ENCODE measurements around the gene HAO1.

The HAO1 gene

DNA sequence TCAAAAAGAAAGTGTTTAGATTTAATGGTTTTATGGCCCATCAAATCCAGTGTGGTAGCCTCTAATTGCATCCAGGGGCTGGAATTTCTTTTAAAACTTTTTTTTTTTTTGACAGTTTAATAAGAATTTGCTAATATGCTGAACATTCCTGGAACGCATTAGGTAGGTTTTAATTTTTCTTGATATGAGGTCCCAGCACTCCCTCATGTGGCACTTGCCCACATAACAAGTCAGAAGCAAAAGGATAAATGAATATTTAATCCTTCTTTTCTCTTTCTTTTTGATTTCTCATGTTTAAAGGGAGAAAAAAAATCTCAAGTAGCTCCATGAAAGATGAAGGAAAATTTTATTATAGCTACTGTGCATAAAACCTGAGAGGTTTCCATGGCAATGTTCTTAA, 13.5 kb downstream of the HAO1 start:
- DNase-seq (ENCODE audit: low read depth), result no peak

- DNase-seq (ENCODE audit: low read depth), result no peak
These were observed 13.9 kb downstream of the HAO1 start for GRCh38 chr20:7926323-7926722.

DNA sequence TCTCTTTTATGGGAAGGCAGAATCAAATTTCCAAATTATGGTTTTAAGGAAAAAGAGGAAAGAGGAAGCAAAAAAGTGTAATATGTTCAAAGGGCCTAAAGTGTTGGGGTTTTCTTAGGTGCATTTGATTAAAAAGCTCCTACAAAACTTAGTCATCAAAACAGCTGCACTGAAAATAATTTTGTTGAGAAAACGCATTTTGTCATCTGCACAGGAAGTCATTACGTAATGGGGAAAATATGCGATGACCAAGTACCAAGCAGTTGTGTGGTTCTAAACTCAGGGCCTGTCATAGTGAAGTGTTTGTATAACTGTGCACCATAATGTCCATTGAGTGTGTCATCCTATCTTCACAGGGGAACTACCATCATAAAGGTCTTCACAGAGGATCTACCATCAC, 15.6 kb downstream of the HAO1 start:
- no peak for DNase-seq (ENCODE audit: low read depth)

GRCh38 chr20:7916648-7917047, 23.6 kb downstream of the HAO1 start:
- no peak for DNase-seq (ENCODE audit: low read depth)

DNA sequence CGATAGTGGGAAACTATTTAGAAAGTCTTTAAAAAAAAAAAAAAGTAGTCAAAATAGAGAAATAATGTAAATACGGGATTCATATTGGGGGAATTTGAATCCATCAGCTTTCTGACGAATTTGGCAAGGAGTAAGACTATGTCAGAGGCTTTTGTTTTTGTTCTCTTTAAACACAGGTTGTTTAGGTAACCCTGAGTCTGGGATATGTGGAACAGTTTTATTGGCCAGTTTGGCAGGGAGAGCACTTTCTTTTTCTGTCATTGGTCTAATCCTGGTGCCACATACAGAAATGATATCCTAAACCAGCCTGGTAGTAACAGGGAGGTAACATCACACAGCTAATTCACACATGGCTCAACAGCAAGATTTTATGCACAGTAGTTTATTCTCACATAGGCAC, 27.7 kb downstream of the HAO1 start:
- DNase-seq (ENCODE audit: low read depth), result no peak

DNA sequence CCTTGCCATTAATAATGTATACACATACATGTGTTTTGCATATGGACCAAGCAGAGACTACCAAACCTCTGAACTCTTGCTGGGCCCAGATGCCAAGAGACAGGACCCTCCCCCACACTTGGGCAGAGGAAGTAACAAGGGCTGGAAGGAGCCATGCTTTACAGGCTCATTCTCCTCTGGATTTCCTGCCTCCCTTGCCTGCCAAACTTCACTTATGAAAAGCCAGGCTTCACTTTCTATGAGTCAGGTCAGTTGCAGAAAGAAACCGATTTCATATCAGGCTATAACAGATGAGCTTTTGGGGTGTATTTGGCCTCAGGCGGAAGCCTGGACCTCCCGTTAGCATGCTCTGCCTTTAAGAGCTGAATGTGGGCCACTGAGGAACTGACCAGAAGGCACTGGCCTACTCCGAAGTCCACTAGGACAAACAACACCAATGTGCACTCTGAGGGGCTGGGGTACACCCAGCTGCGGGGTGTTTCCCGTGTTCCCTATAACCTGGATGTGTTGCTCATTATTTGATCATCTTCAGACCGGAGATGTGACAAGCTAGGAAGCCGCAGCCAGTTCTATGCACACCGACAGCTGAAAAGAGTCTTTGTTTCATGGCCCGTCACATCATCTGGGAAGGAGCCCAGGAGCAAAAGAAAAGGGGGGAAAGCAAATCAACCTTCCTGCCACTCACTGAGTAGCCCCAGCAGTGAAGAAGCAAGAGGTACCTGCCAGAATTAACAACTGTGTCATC, 28.5 kb downstream of the HAO1 start:
- DNase-seq (ENCODE audit: low read depth), result no peak

DNA sequence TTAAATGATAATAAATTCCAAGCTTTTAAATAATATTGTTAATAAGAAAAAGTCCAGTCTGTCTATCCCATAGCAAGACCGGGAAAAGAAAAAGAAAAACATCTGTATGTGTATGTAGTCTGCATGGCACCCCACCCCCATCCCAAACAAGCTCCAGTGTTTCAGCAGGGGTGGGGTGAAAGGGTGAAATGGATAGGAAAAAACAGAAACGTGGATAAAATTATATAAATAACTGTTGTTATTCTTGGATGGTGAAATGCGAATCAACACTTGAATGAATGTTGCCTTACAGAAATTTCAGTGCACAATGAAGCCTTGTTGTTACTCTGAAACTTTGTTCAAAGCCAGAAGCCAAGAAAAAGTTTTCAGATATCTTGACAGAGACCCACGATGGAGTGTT, 31.4 kb downstream of the HAO1 start:
- DNase-seq (ENCODE audit: low read depth), result no peak

DNA sequence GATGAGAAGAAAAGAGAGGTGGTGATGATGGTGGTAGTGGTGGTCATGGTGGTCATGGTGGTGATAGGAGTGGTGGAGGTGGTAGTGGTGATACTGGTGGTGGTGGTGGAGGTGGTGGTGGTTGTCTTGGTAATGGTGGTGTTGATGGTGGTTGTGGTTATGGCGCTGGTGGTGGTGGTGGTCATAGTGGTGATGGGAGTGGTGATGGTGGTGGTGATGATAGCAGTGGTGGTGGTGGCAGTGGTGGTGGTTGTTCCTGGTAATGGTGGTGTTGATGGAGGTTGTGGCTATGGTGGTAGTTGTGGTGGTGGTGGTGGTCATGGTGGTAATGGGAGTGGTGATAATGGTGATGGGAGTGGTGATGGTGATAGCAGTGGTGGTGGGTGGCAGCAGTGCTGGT, 36.8 kb downstream of the HAO1 start:
- DNase-seq (ENCODE audit: low read depth), result no peak

DNA sequence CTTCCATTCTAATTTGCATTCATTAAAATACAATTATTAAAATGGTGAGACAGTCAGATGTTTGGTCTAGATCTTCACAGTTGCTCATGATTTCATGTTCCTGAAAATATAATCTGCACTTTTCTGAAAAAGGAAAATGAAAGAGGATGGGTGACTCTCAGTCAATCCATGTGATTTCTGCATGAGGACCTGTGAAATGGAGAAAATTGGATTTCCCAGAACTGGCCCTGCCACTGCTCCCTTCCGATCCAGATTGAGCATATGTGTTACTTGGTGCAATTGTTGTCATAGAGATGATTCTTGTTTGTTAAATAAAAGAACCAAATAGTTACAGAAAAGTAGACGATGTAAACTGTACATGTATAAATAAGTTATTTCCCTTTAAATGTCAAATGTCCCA, 37.4 kb downstream of the HAO1 start:
- DNase-seq (ENCODE audit: low read depth), result no peak

- no peak for DNase-seq (ENCODE audit: low read depth)
These were observed 42.4 kb downstream of the HAO1 start for GRCh38 chr20:7897781-7898364.

- no peak for DNase-seq (ENCODE audit: low read depth)
These were observed 47.1 kb downstream of the HAO1 start for GRCh38 chr20:7893014-7893730.

GRCh38 chr20:7891705-7892104, 48.6 kb downstream of the HAO1 start:
- no peak for DNase-seq (ENCODE audit: low read depth)

GRCh38 chr20:7889736-7890135, 50.5 kb downstream of the HAO1 start:
- DNase-seq (ENCODE audit: low read depth), result no peak

GRCh38 chr20:7883741-7884140, 56.5 kb downstream of the HAO1 start:
- DNase-seq (ENCODE audit: low read depth), result no peak

DNA sequence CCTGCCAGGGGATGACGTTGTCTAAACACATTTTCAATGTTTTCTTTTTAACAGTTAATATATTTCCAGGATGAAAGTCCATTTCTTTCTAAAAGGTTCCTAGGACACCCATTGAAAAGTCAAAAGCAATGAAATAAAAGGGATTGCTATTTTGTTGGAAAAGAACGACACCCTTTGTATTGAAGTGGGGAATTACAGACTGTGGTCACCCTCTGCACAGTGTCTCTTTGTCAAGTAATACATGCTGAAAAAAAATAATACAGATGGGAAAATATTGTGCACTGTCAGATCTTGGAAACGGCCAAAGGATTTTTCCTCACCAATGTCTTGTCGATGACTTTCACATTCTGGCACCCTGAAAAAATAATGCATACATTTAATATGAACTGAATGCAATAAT, 56.9 kb downstream of the HAO1 start:
- no peak for DNase-seq (ENCODE audit: low read depth)

DNA sequence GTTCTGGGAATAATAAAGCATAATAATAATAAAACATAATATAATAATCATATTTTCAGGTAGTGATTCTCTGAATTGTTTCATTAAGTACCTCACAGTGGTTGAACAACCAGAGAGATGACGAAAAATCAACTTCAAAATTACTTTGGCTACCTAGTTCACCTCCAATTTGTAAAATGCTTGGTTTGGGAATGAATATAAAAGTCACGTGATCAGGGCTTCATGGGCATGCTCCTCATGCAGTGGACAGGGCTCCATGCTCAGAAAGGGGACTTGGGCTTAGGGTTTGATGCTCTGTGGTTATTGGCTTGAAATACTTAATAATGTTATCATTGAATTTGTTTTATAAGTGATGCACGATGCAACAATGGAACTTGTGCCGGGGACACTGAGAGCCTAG, 58.2 kb downstream of the HAO1 start:
- no peak for DNase-seq (ENCODE audit: low read depth)

GRCh38 chr20:7881551-7881950, 58.7 kb downstream of the HAO1 start:
- DNase-seq (ENCODE audit: low read depth), result no peak

DNA sequence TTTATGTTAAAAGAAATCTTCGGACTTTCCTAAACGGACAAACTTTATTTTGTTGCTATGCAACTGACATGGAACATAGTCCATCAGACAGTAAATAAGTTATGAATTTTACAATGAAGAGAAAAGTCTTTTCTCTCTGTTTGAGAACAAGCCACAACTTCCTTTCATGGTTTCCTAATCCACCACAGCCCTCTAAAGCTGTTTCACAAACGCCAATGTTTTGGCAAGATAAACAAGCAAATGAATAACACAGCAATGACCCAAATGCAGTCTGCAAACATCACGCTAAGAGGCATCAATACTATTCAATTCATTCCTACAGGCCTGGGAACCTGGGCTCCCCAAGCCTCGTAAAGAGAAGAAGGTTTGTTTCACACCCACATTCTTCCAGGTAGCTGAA, 60.4 kb downstream of the HAO1 start:
- DNase-seq (ENCODE audit: low read depth), result no peak

- DNase-seq (ENCODE audit: low read depth), result no peak
These were observed 72.2 kb downstream of the HAO1 start for GRCh38 chr20:7868108-7868507.

GRCh38 chr20:7866285-7866684, 74.0 kb downstream of the HAO1 start:
- no peak for DNase-seq (ENCODE audit: low read depth)

DNA sequence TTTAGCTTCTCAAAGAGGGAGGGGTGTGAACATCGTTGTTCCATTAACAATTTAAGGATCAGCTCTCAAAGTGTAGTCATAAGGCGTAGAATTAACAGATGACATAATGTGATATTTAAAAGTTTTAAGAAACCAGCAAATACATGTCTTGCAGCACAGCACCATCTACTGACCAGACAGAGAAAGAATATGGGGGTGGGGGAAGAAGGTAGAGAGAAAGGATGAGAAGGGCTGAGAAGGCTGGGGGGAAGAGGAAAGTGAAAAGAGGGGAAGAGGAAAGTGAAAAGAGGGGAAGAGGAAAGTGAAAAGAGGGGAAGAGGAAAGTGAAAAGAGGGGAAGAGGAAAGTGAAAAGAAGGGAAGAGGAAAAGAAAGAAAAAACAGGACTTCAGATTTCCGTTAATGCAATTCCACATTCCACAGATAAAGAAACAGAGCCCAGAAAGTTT, 80.9 kb downstream of the HAO1 start:
- DNase-seq (ENCODE audit: low read depth), result no peak

DNA sequence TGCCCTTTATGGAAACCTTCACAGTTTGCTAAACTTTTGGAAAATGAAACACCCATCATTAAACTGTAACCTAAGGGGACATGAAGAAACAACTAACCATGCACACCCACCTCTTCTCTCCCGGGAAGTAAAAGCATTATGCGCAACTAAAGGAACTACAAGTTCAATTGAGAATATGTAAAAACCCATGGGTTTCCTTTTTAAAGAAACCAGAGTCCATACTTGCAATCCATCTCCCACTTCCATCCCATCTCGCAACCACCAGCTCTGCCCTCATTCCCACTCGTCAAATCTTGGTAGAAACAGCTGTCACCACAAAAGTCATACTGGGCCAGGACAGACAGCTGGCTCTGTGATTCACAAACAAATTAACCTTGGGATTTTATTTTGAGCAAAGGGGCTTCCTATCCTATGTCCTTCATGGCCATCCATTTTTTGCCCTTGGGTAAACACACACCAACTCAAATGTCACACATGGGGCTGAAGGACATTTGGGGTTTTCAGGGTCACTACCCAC, 81.5 kb downstream of the HAO1 start:
- DNase-seq (ENCODE audit: low read depth), result no peak

GRCh38 chr20:7856756-7857155, 83.5 kb downstream of the HAO1 start:
- DNase-seq (ENCODE audit: low read depth), result no peak

Measured in activated T-cell treated with anti-CD3 and anti-CD28 coated beads for 24 hours (primary cell).